Esophagus squamous epithelium (tissue), 5 donors: ENCODE results near the gene NANOS2. TPM values are rescaled to one million over a fixed set of nuclear protein-coding genes. Genes with fewer than 3 reads are reported as not detected.

Source experiments
- DNase-seq: peaks from one replicate; lab custom pipeline; 2025; lab: John Stamatoyannopoulos, UW
- H3K27ac ChIP-seq, 4 donors: fragments of 200-600 bp; sonication (generic); one replicate each; pipeline ENCODE4 v1.5.1; 2016 to 2019; ENCODE audit warnings: mild to moderate bottlenecking in 1 of 4
- H3K27me3 ChIP-seq, 4 donors: fragments of 200-600 bp; sonication (generic); 1 replicate in 3 of 4; 2 replicates in 1 of 4; pipeline versions ENCODE4 v1.5.1 to v1.6.0; 2017 to 2021; ENCODE audit warnings: antibody characterized with exemption in 1 of 4
- H3K36me3 ChIP-seq, 3 donors: fragments of 200-600 bp; sonication (generic); one replicate each; pipeline ENCODE4 v1.5.1; 2016 to 2019
- H3K4me1 ChIP-seq, 3 donors: fragments of 200-600 bp; sonication (generic); one replicate each; pipeline ENCODE4 v1.5.1; 2017 to 2019
- H3K4me3 ChIP-seq, 4 donors: fragments of 200-600 bp; sonication (generic); 1 replicate in 3 of 4; 2 replicates in 1 of 4; pipeline ENCODE4 v1.5.1; 2016 to 2019; ENCODE audit warnings: mild to moderate bottlenecking in 2 of 4, moderate library complexity in 1 of 4
- H3K9me3 ChIP-seq, 3 donors: fragments of 200-600 bp; sonication (generic); one replicate each; pipeline ENCODE4 v1.5.1; 2016 to 2019
- POLR2A ChIP-seq, 4 donors: fragments of 450-650 bp; IDR thresholded peaks; one replicate each; pipeline ENCODE4 v1.6.1; 2017; ENCODE audit warnings: antibody characterized with exemption in 4 of 4, mild to moderate bottlenecking in 4 of 4, moderate library complexity in 3 of 4
- WGBS, 2 donors: methylation state at CpG; one replicate each; pipeline ENCODE4 v1.1.5; 2018; 5-methylcytosine and 5-hydroxymethylcytosine counted together
- intact Hi-C: fragments of 100-400 bp; cut with DNase I; formaldehyde crosslinking; loops from one replicate; pipeline ENCODE4 v1.15.0; 2022
- total RNA-seq, 4 donors: library from RNA; depleted of rRNA; stranded (reverse); fragments of >200 nt; gene quantifications; one replicate each; pipeline ENCODE4 v1.1.0, GENCODE V29; 2016
- TF ChIP-seq, protein P1 (sequence below), 6 experiments: fragments of 450-650 bp in 4 of 6; fragments of 200-600 bp in 2 of 6; sonication (generic) in 2 of 6; IDR thresholded peaks; one replicate each; pipeline ENCODE4 v1.5.1; 2016 to 2019; ENCODE audit warnings: antibody characterized with exemption in 6 of 6, mild to moderate bottlenecking in 4 of 6, moderate library complexity in 4 of 6
- donor health status: DM: yes; HTN: yes; CAD: no.

Gene NANOS2
- total RNA-seq, 4 donors from 2014 or later = not detected

GRCh38 chr19:45958320-45958719 is 43.7 kb upstream of the NANOS2 start:
- 82 to 88% methylated on average over 6 of the region's 6 CpGs for WGBS, 2 donors
- peak overlapping the region in 1 of 4 donors; percentile 33 for H3K27ac ChIP-seq
- peaks cover 0 to 20% (median 2%) of the 10 kb centered on the region in 3 donors for H3K4me1 ChIP-seq
- H3K4me3 ChIP-seq = no peak overlapping the region
- TF ChIP-seq, protein P1, sequence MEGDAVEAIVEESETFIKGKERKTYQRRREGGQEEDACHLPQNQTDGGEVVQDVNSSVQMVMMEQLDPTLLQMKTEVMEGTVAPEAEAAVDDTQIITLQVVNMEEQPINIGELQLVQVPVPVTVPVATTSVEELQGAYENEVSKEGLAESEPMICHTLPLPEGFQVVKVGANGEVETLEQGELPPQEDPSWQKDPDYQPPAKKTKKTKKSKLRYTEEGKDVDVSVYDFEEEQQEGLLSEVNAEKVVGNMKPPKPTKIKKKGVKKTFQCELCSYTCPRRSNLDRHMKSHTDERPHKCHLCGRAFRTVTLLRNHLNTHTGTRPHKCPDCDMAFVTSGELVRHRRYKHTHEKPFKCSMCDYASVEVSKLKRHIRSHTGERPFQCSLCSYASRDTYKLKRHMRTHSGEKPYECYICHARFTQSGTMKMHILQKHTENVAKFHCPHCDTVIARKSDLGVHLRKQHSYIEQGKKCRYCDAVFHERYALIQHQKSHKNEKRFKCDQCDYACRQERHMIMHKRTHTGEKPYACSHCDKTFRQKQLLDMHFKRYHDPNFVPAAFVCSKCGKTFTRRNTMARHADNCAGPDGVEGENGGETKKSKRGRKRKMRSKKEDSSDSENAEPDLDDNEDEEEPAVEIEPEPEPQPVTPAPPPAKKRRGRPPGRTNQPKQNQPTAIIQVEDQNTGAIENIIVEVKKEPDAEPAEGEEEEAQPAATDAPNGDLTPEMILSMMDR (IDR thresholded peaks at IDR 0.05) = no peak
- TF ChIP-seq POLR2A (IDR thresholded peaks at IDR 0.05) = no peak
- H3K27me3 ChIP-seq = peaks cover 0 to 95% (median 0%) of the 10 kb centered on the region in 4 donors
- H3K9me3 ChIP-seq = no peaks in the 10 kb centered on the region
- DNase-seq = no peak
- no peaks in the 10 kb centered on the region for H3K36me3 ChIP-seq
- intact Hi-C loops = no loop called here

- H3K4me1 ChIP-seq = peaks cover 5 to 29% (median 8%) of the 10 kb centered on the region in 3 donors
Measured at GRCh38 chr19:45955905-45956608, 41.5 kb upstream of the NANOS2 start.

DNA sequence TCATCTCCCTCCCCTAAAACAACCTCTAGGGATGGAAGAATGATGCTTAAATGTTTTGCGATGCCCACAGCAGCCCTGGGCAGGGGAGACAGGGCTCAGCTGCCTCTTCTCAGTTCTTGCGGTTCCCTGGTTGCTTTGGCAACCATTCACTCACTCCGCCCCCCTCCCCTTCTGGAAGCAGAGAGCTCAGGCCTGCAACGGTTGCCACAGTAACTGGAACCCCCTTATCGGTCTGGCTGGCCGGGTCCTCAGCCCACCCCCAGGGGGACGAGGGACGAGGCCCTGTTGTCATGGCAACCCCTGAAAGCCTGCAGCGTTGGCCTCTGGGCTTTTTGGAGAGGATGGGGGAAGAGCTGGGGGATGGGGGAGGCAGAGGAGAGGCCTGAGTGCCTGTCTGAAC is 39.6 kb upstream of the NANOS2 start:
- TF ChIP-seq POLR2A (IDR thresholded peaks at IDR 0.05) = no peak
- TF ChIP-seq, protein P1 (IDR thresholded peaks at IDR 0.05) = no peak
- DNase-seq = no peak
- Histone ChIP-seq H3K36me3 (no peaks in the 10 kb centered on the region), H3K27me3 (peaks cover 0 to 85% (median 0%) of the 10 kb centered on the region in 4 donors), H3K9me3 (no peaks in the 10 kb centered on the region), H3K27ac (no peak overlapping the region), H3K4me1 (peaks cover 5 to 23% (median 8%) of the 10 kb centered on the region in 3 donors), H3K4me3 (no peak overlapping the region)
- intact Hi-C loops = no loop called here
- 25 to 34% methylated on average over 2 of the region's 9 CpGs for WGBS, 2 donors

More at GRCh38 chr19:45955905-45956608, 41.5 kb upstream of the NANOS2 start:
- Histone ChIP-seq H3K4me3 (no peak overlapping the region), H3K27ac (peak overlapping the region in 2 of 4 donors; percentile 16 to 57), H3K36me3 (no peaks in the 10 kb centered on the region), H3K27me3 (peaks cover 0 to 97% (median 0%) of the 10 kb centered on the region in 4 donors), H3K9me3 (no peaks in the 10 kb centered on the region)
- 19 to 32% methylated on average over 11 to 12 of the region's 13 CpGs for WGBS, 2 donors
- no peak for TF ChIP-seq POLR2A (IDR thresholded peaks at IDR 0.05)
- TF ChIP-seq, protein P1 (IDR thresholded peaks at IDR 0.05) = no peak
- no peak for DNase-seq
- intact Hi-C loops = no loop called here

GRCh38 chr19:45953676-45954075 is 39.1 kb upstream of the NANOS2 start:
- TF ChIP-seq POLR2A (IDR thresholded peaks at IDR 0.05) = no peak
- TF ChIP-seq, protein P1 (IDR thresholded peaks at IDR 0.05) = no peak
- Histone ChIP-seq H3K4me3 (no peak overlapping the region), H3K4me1 (peaks cover 5 to 23% (median 8%) of the 10 kb centered on the region in 3 donors), H3K27ac (no peak overlapping the region), H3K9me3 (no peaks in the 10 kb centered on the region), H3K36me3 (no peaks in the 10 kb centered on the region), H3K27me3 (peaks cover 0 to 81% (median 0%) of the 10 kb centered on the region in 4 donors)
- WGBS, 2 donors = 43 to 73% methylated on average over 1 of the region's 8 CpGs
- intact Hi-C loops = no loop called here
- DNase-seq = no peak
